ENCODE data around the gene IGF2.

IGF2 gene

DNA sequence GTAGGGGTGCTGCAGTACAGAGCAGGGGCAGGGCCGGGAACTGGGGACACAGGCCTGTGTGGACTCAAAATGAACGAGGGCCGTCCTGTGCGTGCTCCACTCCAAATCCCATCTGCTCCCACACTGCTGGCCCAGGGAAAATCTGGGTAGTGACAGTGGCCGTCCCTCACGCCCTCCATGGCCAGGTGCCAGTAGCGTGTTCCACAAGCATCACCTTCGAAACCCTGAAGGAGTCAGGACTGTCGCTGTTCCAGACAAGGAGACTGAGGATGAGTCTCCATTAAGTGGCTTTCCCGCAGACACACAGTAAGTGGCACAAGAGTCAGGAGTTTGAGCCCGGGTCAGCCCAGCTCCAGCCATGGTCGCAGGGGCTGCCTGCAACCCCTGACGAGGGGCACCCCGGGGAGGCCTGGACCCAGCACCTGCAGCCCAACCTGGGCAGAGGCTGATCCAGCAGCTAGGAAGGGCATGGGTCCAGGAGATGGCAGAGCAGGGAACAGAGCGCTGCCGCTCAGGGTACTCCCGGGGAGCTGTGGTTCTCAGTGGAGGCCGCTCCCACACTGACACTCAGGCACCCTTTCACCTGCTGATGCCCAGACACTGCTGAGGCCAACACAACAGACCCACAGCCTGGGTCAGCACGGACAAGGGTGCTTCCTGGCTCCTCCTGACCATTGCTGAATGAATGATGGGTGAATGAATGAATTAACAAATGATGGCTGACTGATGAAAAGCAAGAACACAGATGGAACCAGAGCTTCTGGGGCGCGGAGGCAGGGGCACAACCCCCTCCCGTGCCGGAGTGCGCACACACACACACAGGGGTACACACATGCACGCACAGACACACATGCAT is 35.3 kb downstream of the IGF2 start:
- no peak for DNase-seq (ENCODE audit: low spot score)

DNA sequence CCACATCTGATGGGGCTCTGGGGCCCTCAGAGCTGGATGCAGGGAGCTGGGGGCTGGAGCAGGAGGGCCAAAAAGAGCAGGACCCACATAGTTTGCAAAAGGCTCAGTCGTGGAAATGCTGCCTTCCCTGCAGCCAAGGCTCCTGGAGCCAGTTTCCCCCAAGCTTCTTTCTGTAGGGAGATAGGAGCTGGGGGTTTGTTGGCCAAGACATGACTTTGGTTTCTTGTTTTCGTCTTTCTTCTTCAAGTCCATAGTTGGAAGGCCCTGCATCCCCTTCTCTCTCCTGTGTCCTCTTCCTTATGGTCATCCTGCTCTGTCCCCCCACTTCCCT is 36.3 kb downstream of the IGF2 start:
- no peak for DNase-seq (ENCODE audit: low spot score)

DNA sequence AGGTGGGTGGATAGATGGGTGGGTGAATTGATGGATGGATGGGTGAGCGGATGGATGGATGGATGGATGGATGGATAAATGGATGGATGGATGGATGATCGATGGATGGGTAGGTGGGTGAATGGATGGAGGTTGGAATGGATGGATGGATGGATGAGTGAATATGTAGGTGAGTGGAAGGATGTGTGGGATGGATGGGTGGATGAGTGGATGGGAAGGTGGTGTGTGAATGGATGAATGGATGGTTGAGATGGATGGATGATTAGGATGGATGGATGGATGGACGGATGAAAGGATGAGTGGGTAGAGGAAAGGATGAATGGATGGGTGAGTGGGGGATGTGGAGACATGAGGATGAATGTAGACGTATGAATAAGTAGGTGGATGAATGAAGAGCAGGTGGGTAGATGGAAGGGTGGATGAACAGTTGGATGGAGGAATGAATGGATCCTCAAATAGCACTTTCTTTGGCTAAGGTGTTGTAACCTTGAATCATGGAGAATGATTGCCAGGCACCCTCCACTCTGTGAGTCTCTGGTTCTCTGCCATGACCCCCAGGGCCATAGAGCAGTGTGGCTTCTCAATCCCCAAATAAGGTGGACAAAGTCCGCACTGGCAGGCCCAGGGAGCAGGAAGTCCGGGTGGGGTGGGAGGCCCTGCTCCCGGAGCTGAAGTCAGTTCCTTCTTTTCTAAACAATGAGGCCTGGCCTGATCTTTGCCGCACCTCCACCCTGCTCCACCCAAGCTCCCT is 36.9 kb downstream of the IGF2 start:
- DNase-seq (ENCODE audit: low spot score): no peak

DNA sequence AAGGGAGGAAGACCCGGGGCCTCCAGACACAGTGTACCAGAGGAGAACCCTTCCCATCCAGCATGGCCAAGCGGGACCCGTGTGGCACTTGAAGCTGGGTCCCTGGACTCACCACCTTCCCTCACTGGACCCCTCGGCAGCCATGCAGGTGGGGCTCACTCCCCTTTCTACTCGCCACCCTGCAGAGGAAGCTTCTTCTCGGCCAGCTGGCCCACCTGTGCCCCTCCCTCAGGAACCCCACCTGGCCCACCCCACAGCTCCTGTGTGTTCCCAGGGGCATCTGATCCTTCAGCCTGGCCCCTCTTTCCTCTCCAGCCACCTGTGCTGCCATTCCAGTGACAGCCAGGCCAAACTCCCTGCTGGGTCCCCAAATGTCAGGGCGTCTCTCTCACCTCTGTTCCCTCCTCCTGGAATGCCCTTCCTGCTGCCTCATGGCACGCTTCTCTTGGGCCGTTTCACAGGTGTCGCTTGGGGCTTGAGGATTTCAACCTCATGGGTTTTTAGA is 38.0 kb downstream of the IGF2 start:
- no peak for DNase-seq (ENCODE audit: low spot score)

- DNase-seq (ENCODE audit: low spot score): no peak
Measured at GRCh38 chr11:2100361-2101170, 38.6 kb downstream of the IGF2 start.

DNA sequence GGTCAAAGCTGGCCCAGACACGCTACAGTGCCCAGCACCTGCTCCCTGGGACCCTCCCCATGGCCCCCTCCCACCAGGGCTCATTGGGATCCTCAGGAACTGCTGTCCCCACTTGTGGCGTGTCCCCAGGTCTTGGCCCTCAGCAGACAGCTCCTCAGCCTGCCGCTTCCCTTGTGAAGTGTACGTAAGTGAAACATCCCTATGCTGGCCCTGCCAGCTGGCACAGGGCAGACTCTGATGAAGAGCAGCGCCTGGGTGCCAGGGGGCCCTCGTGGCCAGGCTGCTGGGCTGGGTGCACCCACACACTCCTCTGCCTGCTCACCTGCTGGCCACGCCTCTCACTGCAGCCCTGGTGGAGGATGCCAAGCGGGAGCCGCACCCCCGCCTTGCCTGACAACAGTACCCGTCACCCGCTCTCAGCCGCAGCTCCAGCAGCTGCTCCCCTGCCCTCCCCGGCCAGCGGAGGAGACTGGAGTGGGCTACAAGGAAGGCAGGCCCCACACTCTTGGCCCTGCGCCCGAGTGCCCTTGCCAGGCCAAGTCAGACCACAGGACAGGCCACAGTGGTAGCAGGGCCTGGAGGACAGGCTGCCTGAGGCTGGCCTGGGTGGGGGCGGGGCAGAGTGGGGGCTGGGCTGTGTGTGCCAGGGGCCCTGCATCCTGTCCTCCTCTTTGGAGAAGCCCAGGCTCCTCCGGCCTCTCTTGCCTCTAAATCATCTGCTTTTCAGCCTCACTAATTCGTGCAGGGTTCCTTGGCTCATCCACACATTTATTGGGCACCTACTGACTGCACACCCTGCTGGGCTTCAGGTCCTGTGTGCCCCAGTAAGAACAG is 39.5 kb downstream of the IGF2 start:
- DNase-seq (ENCODE audit: low spot score): no peak

GRCh38 chr11:2098691-2099515 is 40.3 kb downstream of the IGF2 start:
- DNase-seq (ENCODE audit: low spot score): no peak

GRCh38 chr11:2097998-2098690 is 41.0 kb downstream of the IGF2 start:
- no peak for DNase-seq (ENCODE audit: low spot score)

- no peak for DNase-seq (ENCODE audit: low spot score)
Measured at GRCh38 chr11:2097356-2097997, 41.7 kb downstream of the IGF2 start.

DNA sequence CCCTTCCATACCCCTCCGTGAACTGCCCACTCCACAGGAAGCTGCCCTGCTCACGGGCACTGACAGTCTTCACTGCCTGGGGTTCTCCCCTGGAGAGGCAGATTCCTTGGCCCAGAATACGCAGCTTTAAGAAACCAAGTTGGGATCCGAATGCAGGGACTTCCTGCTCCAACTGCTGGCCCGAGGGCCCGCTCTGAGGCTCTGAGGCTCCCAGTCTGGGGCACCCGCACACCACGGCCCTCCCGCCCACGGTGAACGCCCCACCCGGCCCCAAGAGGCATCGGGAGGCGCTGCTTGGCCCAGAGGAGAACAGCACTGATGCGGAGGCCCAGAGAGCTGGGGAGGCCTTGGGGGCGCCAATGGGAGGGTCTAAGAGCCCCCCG is 42.3 kb downstream of the IGF2 start:
- no peak for DNase-seq (ENCODE audit: low spot score)

GRCh38 chr11:2096011-2096918 is 42.9 kb downstream of the IGF2 start:
- no peak for DNase-seq (ENCODE audit: low spot score)

GRCh38 chr11:2095542-2095941 is 43.6 kb downstream of the IGF2 start:
- no peak for DNase-seq (ENCODE audit: low spot score)

GRCh38 chr11:2095198-2095520 is 44.0 kb downstream of the IGF2 start:
- DNase-seq (ENCODE audit: low spot score): no peak

- DNase-seq (ENCODE audit: low spot score): no peak
Measured at GRCh38 chr11:2094354-2095197, 44.6 kb downstream of the IGF2 start.

- no peak for DNase-seq (ENCODE audit: low spot score)
Measured at GRCh38 chr11:2093575-2094353, 45.4 kb downstream of the IGF2 start.

- DNase-seq (ENCODE audit: low spot score): peak; percentile 78
Measured at GRCh38 chr11:2092956-2093412, 46.2 kb downstream of the IGF2 start.

GRCh38 chr11:2092464-2092910 is 46.7 kb downstream of the IGF2 start:
- DNase-seq (ENCODE audit: low spot score): no peak

Measured in NAMALWA (cell line).